ENCODE results near the gene ARHGAP32.
A peak's percentile ranks its signal among the peaks of the same experiment; 100 is the strongest.

The ARHGAP32 gene

GRCh38 chr11:128936606-128937251, 255.4 kb downstream of the ARHGAP32 start:
- no peaks in the 10 kb centered on the region for H3K9me3 ChIP-seq (ENCODE audit: low read length)
- peak overlapping the region; percentile 69 for H2AFZ ChIP-seq (ENCODE audit: low read depth, low read length)
- no peaks in the 10 kb centered on the region for H3K27me3 ChIP-seq (ENCODE audit: insufficient read depth, low read length)
- H3K4me1 ChIP-seq (ENCODE audit: insufficient read depth, low read length), result peaks cover 14% of the 10 kb centered on the region
- no peak overlapping the region for H3K4me3 ChIP-seq (ENCODE audit: low read length)
- no peaks in the 10 kb centered on the region for H3K36me3 ChIP-seq (ENCODE audit: insufficient read depth, low read length)

GRCh38 chr11:128934926-128935325, 257.2 kb downstream of the ARHGAP32 start:
- H2AFZ ChIP-seq (ENCODE audit: low read depth, low read length), result no peak overlapping the region
- H3K27me3 ChIP-seq (ENCODE audit: insufficient read depth, low read length), result no peaks in the 10 kb centered on the region
- H3K36me3 ChIP-seq (ENCODE audit: insufficient read depth, low read length), result no peaks in the 10 kb centered on the region
- H3K9me3 ChIP-seq (ENCODE audit: low read length), result no peaks in the 10 kb centered on the region
- no peak overlapping the region for H3K4me3 ChIP-seq (ENCODE audit: low read length)
- peaks cover 16% of the 10 kb centered on the region for H3K4me1 ChIP-seq (ENCODE audit: insufficient read depth, low read length)

GRCh38 chr11:128934351-128934750, 257.8 kb downstream of the ARHGAP32 start:
- Histone ChIP-seq H3K4me3 (ENCODE audit: low read length) (no peak overlapping the region), H2AFZ (ENCODE audit: low read depth, low read length) (no peak overlapping the region), H3K9me3 (ENCODE audit: low read length) (no peaks in the 10 kb centered on the region), H3K4me1 (ENCODE audit: insufficient read depth, low read length) (peaks cover 20% of the 10 kb centered on the region), H3K27me3 (ENCODE audit: insufficient read depth, low read length) (no peaks in the 10 kb centered on the region), H3K36me3 (ENCODE audit: insufficient read depth, low read length) (no peaks in the 10 kb centered on the region)

GRCh38 chr11:128933481-128934178, 258.5 kb downstream of the ARHGAP32 start:
- H3K36me3 ChIP-seq (ENCODE audit: insufficient read depth, low read length), result no peaks in the 10 kb centered on the region
- no peaks in the 10 kb centered on the region for H3K9me3 ChIP-seq (ENCODE audit: low read length)
- no peaks in the 10 kb centered on the region for H3K27me3 ChIP-seq (ENCODE audit: insufficient read depth, low read length)
- H3K4me3 ChIP-seq (ENCODE audit: low read length), result no peak overlapping the region
- no peak overlapping the region for H2AFZ ChIP-seq (ENCODE audit: low read depth, low read length)
- peaks cover 20% of the 10 kb centered on the region for H3K4me1 ChIP-seq (ENCODE audit: insufficient read depth, low read length)

- no peak overlapping the region for H2AFZ ChIP-seq (ENCODE audit: low read depth, low read length)
- H3K4me1 ChIP-seq (ENCODE audit: insufficient read depth, low read length), result peaks cover 15% of the 10 kb centered on the region
- no peak overlapping the region for H3K4me3 ChIP-seq (ENCODE audit: low read length)
- H3K9me3 ChIP-seq (ENCODE audit: low read length), result no peaks in the 10 kb centered on the region
- H3K36me3 ChIP-seq (ENCODE audit: insufficient read depth, low read length), result no peaks in the 10 kb centered on the region
- H3K27me3 ChIP-seq (ENCODE audit: insufficient read depth, low read length), result no peaks in the 10 kb centered on the region
Measured at GRCh38 chr11:128931668-128932067, 260.5 kb downstream of the ARHGAP32 start.

- H3K4me3 ChIP-seq (ENCODE audit: low read length), result no peak overlapping the region
- H3K4me1 ChIP-seq (ENCODE audit: insufficient read depth, low read length), result peaks cover 11% of the 10 kb centered on the region
- no peaks in the 10 kb centered on the region for H3K9me3 ChIP-seq (ENCODE audit: low read length)
- H3K36me3 ChIP-seq (ENCODE audit: insufficient read depth, low read length), result no peaks in the 10 kb centered on the region
- H2AFZ ChIP-seq (ENCODE audit: low read depth, low read length), result no peak overlapping the region
- H3K27me3 ChIP-seq (ENCODE audit: insufficient read depth, low read length), result no peaks in the 10 kb centered on the region
Measured at GRCh38 chr11:128931066-128931465, 261.1 kb downstream of the ARHGAP32 start.

GRCh38 chr11:128929991-128930390, 262.1 kb downstream of the ARHGAP32 start:
- Histone ChIP-seq H3K9me3 (ENCODE audit: low read length) (no peaks in the 10 kb centered on the region), H3K4me1 (ENCODE audit: insufficient read depth, low read length) (peaks cover 14% of the 10 kb centered on the region), H3K36me3 (ENCODE audit: insufficient read depth, low read length) (no peaks in the 10 kb centered on the region), H2AFZ (ENCODE audit: low read depth, low read length) (no peak overlapping the region), H3K27me3 (ENCODE audit: insufficient read depth, low read length) (no peaks in the 10 kb centered on the region), H3K4me3 (ENCODE audit: low read length) (no peak overlapping the region)

- Histone ChIP-seq H3K9me3 (ENCODE audit: low read length) (no peaks in the 10 kb centered on the region), H3K36me3 (ENCODE audit: insufficient read depth, low read length) (no peaks in the 10 kb centered on the region), H3K27me3 (ENCODE audit: insufficient read depth, low read length) (no peaks in the 10 kb centered on the region), H3K4me1 (ENCODE audit: insufficient read depth, low read length) (peaks cover 19% of the 10 kb centered on the region), H3K4me3 (ENCODE audit: low read length) (no peak overlapping the region), H2AFZ (ENCODE audit: low read depth, low read length) (no peak overlapping the region)
Measured at GRCh38 chr11:128929468-128929867, 262.7 kb downstream of the ARHGAP32 start.

GRCh38 chr11:128928400-128928799, 263.7 kb downstream of the ARHGAP32 start:
- Histone ChIP-seq H3K27me3 (ENCODE audit: insufficient read depth, low read length) (no peaks in the 10 kb centered on the region), H2AFZ (ENCODE audit: low read depth, low read length) (no peak overlapping the region), H3K36me3 (ENCODE audit: insufficient read depth, low read length) (no peaks in the 10 kb centered on the region), H3K9me3 (ENCODE audit: low read length) (no peaks in the 10 kb centered on the region), H3K4me1 (ENCODE audit: insufficient read depth, low read length) (peaks cover 23% of the 10 kb centered on the region), H3K4me3 (ENCODE audit: low read length) (no peak overlapping the region)

GRCh38 chr11:128927683-128928336, 264.3 kb downstream of the ARHGAP32 start:
- Histone ChIP-seq H3K9me3 (ENCODE audit: low read length) (no peaks in the 10 kb centered on the region), H3K4me3 (ENCODE audit: low read length) (no peak overlapping the region), H3K36me3 (ENCODE audit: insufficient read depth, low read length) (no peaks in the 10 kb centered on the region), H2AFZ (ENCODE audit: low read depth, low read length) (no peak overlapping the region), H3K4me1 (ENCODE audit: insufficient read depth, low read length) (peaks cover 23% of the 10 kb centered on the region), H3K27me3 (ENCODE audit: insufficient read depth, low read length) (no peaks in the 10 kb centered on the region)

- H2AFZ ChIP-seq (ENCODE audit: low read depth, low read length), result no peak overlapping the region
- H3K4me1 ChIP-seq (ENCODE audit: insufficient read depth, low read length), result peaks cover 23% of the 10 kb centered on the region
- no peak overlapping the region for H3K4me3 ChIP-seq (ENCODE audit: low read length)
- no peaks in the 10 kb centered on the region for H3K9me3 ChIP-seq (ENCODE audit: low read length)
- no peaks in the 10 kb centered on the region for H3K36me3 ChIP-seq (ENCODE audit: insufficient read depth, low read length)
- no peaks in the 10 kb centered on the region for H3K27me3 ChIP-seq (ENCODE audit: insufficient read depth, low read length)
Measured at GRCh38 chr11:128927108-128927461, 265.0 kb downstream of the ARHGAP32 start.

GRCh38 chr11:128926437-128927107, 265.6 kb downstream of the ARHGAP32 start:
- Histone ChIP-seq H3K4me1 (ENCODE audit: insufficient read depth, low read length) (peaks cover 23% of the 10 kb centered on the region), H3K36me3 (ENCODE audit: insufficient read depth, low read length) (no peaks in the 10 kb centered on the region), H3K27me3 (ENCODE audit: insufficient read depth, low read length) (no peaks in the 10 kb centered on the region), H3K9me3 (ENCODE audit: low read length) (no peaks in the 10 kb centered on the region), H2AFZ (ENCODE audit: low read depth, low read length) (no peak overlapping the region), H3K4me3 (ENCODE audit: low read length) (no peak overlapping the region)

GRCh38 chr11:128926000-128926399, 266.1 kb downstream of the ARHGAP32 start:
- no peak overlapping the region for H3K4me3 ChIP-seq (ENCODE audit: low read length)
- H3K36me3 ChIP-seq (ENCODE audit: insufficient read depth, low read length), result no peaks in the 10 kb centered on the region
- H3K4me1 ChIP-seq (ENCODE audit: insufficient read depth, low read length), result peaks cover 23% of the 10 kb centered on the region
- H3K27me3 ChIP-seq (ENCODE audit: insufficient read depth, low read length), result no peaks in the 10 kb centered on the region
- H3K9me3 ChIP-seq (ENCODE audit: low read length), result no peaks in the 10 kb centered on the region
- no peak overlapping the region for H2AFZ ChIP-seq (ENCODE audit: low read depth, low read length)

All from neuron (in vitro differentiated cells).